ENCODE results near the gene OR2J2. TPM values are rescaled to one million over a fixed set of nuclear protein-coding genes. Genes with fewer than 3 reads are reported as not detected.

The OR2J2 gene
- not detected in 2 replicates for total RNA-seq

DNA sequence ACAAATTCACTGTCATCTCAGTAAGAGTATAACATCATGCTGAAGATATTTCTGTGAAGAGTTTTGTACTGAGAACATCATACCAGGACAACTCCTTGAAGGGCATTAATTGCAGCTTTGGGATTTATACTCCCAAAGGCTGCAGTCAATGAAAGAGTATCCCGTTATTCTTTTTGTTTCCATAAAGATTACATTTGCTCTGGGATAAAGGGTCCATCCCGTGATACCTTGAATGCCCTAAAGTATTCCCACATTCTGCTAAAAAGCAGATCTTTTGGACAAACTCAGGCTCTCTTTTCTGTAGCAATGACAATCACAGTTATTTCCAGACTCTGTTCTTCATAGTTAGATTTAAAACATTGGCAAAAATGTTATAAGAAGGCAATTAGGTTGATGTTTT is at the start of gene OR2J2:
OR2J2 (plus strand) TSS at position 301 of the 400 bp plus-strand sequence. CDS start 2,729 bp downstream, outside the sequence.

Other genes with a start within 250 kb of the OR2J2 start
- gene TRIM27, start 246.9 kb upstream of the OR2J2 start, total RNA-seq = 51.5 and 56.0 TPM in 2 replicates
- 1.4 and 2.2 TPM in 2 replicates for gene ZNF311, start 165.6 kb upstream of the OR2J2 start, total RNA-seq
- not detected in 2 replicates for gene OR2W1, start 125.7 kb upstream of the OR2J2 start, total RNA-seq
- not detected in 2 replicates for gene OR2B3, start 83.6 kb upstream of the OR2J2 start, total RNA-seq
- not detected in 2 replicates for gene OR2J1, start 71.4 kb upstream of the OR2J2 start, total RNA-seq
- not detected in 2 replicates for gene OR2J3, start 62.8 kb upstream of the OR2J2 start, total RNA-seq
- not detected in 2 replicates for gene OR14J1, start 130.8 kb downstream of the OR2J2 start, total RNA-seq
- not detected in 2 replicates for gene OR5V1, start 198.0 kb downstream of the OR2J2 start, total RNA-seq
- gene OR12D3, start 204.4 kb downstream of the OR2J2 start, total RNA-seq = not detected in 2 replicates
- gene OR12D2, start 224.7 kb downstream of the OR2J2 start, total RNA-seq = not detected in 2 replicates
- gene OR12D1, start 244.0 kb downstream of the OR2J2 start, total RNA-seq = not detected in 2 replicates